ENCODE measurements around the gene RECK. TPM values are rescaled to one million over a fixed set of nuclear protein-coding genes. Genes with fewer than 3 reads are reported as not detected.

RECK gene
- total RNA-seq, 1 donor: 32.8 TPM

DNA sequence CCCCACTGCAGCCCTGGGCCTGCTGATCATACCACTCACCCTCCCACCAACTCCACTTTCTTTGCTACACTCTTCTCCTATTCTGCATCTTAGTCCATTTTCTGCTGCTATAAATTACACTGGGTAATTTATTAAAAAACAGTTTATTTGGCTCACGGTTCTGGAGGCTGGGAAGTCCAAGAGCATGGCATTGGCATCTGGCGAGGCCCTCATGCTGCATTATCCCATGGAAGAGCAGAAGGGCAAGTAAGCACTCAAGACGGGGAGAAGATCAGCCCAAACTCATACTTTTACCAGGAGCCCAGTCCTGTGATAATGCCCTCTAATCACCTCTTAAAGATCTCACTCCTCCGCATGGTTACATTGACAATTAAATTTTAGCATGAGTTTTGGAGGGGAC, 109.3 kb downstream of the RECK start:
- TF ChIP-seq, protein P1, sequence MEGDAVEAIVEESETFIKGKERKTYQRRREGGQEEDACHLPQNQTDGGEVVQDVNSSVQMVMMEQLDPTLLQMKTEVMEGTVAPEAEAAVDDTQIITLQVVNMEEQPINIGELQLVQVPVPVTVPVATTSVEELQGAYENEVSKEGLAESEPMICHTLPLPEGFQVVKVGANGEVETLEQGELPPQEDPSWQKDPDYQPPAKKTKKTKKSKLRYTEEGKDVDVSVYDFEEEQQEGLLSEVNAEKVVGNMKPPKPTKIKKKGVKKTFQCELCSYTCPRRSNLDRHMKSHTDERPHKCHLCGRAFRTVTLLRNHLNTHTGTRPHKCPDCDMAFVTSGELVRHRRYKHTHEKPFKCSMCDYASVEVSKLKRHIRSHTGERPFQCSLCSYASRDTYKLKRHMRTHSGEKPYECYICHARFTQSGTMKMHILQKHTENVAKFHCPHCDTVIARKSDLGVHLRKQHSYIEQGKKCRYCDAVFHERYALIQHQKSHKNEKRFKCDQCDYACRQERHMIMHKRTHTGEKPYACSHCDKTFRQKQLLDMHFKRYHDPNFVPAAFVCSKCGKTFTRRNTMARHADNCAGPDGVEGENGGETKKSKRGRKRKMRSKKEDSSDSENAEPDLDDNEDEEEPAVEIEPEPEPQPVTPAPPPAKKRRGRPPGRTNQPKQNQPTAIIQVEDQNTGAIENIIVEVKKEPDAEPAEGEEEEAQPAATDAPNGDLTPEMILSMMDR (IDR thresholded peaks at IDR 0.05; ENCODE audit: insufficient read depth, low read depth, low read length): no peak
- DNase-seq (ENCODE audit: low read depth): no peak
- H3K4me3 ChIP-seq (ENCODE audit: low read depth, low read length): no peak overlapping the region

DNA sequence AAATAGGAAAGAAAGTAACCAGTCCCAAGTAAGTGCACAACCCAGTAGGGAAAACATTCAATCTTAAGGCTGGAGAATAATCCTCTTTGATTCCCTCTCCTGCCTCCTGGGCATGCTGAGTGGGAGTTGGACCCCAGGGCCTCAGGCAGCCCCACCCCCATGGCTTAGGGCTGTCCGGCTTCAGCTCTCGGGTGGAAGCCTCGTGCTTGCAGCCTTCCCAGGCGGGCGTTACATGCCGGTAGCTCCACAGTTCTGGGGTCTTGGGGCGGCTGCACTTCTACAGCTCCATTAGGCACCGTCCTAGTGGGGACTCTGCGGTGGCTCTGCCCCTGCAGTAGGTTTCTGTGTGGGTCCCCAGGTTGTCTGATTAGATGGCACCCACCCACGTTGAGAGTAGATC, 109.9 kb downstream of the RECK start:
- no peak for DNase-seq (ENCODE audit: low read depth)

GRCh38 chr9:36147441-36148175, 110.9 kb downstream of the RECK start:
- TF ChIP-seq, protein P1 (IDR thresholded peaks at IDR 0.05; ENCODE audit: insufficient read depth, low read depth, low read length): no peak
- DNase-seq (ENCODE audit: low read depth): no peak
- no peak overlapping the region for H3K4me3 ChIP-seq (ENCODE audit: low read depth, low read length)

More for the DNA sequence above, 109.9 kb downstream of the RECK start:
- TF ChIP-seq, protein P1 (IDR thresholded peaks at IDR 0.05; ENCODE audit: insufficient read depth, low read depth, low read length): no peak
- H3K4me3 ChIP-seq (ENCODE audit: low read depth, low read length): no peak overlapping the region

- H3K4me3 ChIP-seq (ENCODE audit: low read depth, low read length): no peak overlapping the region
- peak; percentile 99 for DNase-seq (ENCODE audit: low read depth)
- TF ChIP-seq, protein P1 (IDR thresholded peaks at IDR 0.05; ENCODE audit: insufficient read depth, low read depth, low read length): no peak
These were observed 111.8 kb downstream of the RECK start for GRCh38 chr9:36148311-36149051.

- TF ChIP-seq, protein P1 (IDR thresholded peaks at IDR 0.05; ENCODE audit: insufficient read depth, low read depth, low read length): no peak
- H3K4me3 ChIP-seq (ENCODE audit: low read depth, low read length): no peak overlapping the region
- peak; percentile 72 for DNase-seq (ENCODE audit: low read depth)
These were observed 112.5 kb downstream of the RECK start for GRCh38 chr9:36149197-36149596.

GRCh38 chr9:36150574-36151315, 114.0 kb downstream of the RECK start:
- no peak overlapping the region for H3K4me3 ChIP-seq (ENCODE audit: low read depth, low read length)
- TF ChIP-seq, protein P1 (IDR thresholded peaks at IDR 0.05; ENCODE audit: insufficient read depth, low read depth, low read length): no peak
- peak; percentile 77 for DNase-seq (ENCODE audit: low read depth)
